HG03571 (cell line): ENCODE results near the gene ZNF804B.

Source experiments
- ATAC-seq: cut with Tn5 transposase; IDR thresholded peaks from one replicate; pipeline ENCODE4 v1.9.1; 2021; ENCODE audit not compliant: unreplicated experiment

ZNF804B gene

GRCh38 chr7:89247207-89247606, 487.7 kb downstream of the ZNF804B start:
- no peak for ATAC-seq

- ATAC-seq: no peak
Measured at GRCh38 chr7:89259085-89259484, 499.6 kb downstream of the ZNF804B start.

- ATAC-seq: no peak
Measured at GRCh38 chr7:89264126-89264525, 504.6 kb downstream of the ZNF804B start.

GRCh38 chr7:89265631-89266030, 506.1 kb downstream of the ZNF804B start:
- ATAC-seq: no peak

GRCh38 chr7:89283302-89283701, 523.8 kb downstream of the ZNF804B start:
- ATAC-seq: no peak

- no peak for ATAC-seq
Measured at GRCh38 chr7:89308535-89308934, 549.0 kb downstream of the ZNF804B start.

GRCh38 chr7:89311886-89312285, 552.4 kb downstream of the ZNF804B start:
- ATAC-seq: no peak

GRCh38 chr7:89312551-89312950, 553.1 kb downstream of the ZNF804B start:
- no peak for ATAC-seq

- ATAC-seq: no peak
Measured at GRCh38 chr7:89316584-89317251, 557.2 kb downstream of the ZNF804B start.

GRCh38 chr7:89332026-89332425, 572.5 kb downstream of the ZNF804B start:
- ATAC-seq: no peak

- ATAC-seq: no peak
Measured at GRCh38 chr7:89334797-89335196, 575.3 kb downstream of the ZNF804B start.

GRCh38 chr7:89335490-89335889, 576.0 kb downstream of the ZNF804B start:
- ATAC-seq: no peak

GRCh38 chr7:89336121-89336520, 576.6 kb downstream of the ZNF804B start:
- ATAC-seq: no peak

- ATAC-seq: no peak
Measured at GRCh38 chr7:89339748-89340147, 580.2 kb downstream of the ZNF804B start.

GRCh38 chr7:89357121-89357520, 597.6 kb downstream of the ZNF804B start:
- ATAC-seq: no peak

- no peak for ATAC-seq
Measured at GRCh38 chr7:89377219-89377618, 617.7 kb downstream of the ZNF804B start.

GRCh38 chr7:89385411-89385810, 625.9 kb downstream of the ZNF804B start:
- no peak for ATAC-seq
